DOHH2 (cell line): Measurements from ENCODE around the gene ZBTB7C.

Experiments
- CTCF ChIP-seq: fragments of 200-600 bp; sonication (generic); IDR thresholded peaks from one replicate; pipeline ENCODE4 v1.5.1; 2014; ENCODE audit warnings: antibody characterized with exemption, mild to moderate bottlenecking, low read depth, low read length; ENCODE audit not compliant: poor library complexity, severe bottlenecking
- EZH2phosphoT487 ChIP-seq: fragments of 200-600 bp; sonication (generic); IDR thresholded peaks from 2 replicates; pipeline ENCODE4 v1.6.1; 2017; ENCODE audit warnings: borderline replicate concordance, mild to moderate bottlenecking, antibody characterized with exemption, low read length, moderate library complexity, mixed read lengths

- TF ChIP-seq CTCF (no peak), EZH2phosphoT487 (no peak)
These were observed 250.5 kb downstream of the ZBTB7C start for GRCh38 chr18:48158721-48159120.
